ENCODE measurements around the gene SLC38A6.

Gene SLC38A6

GRCh38 chr14:60980811-60981632 lies at the start of gene SLC38A6, which contains the start of gene TRMT5:
TSS of gene SLC38A6 (plus strand) at chr14:60981245. CDS start at chr14:60981278, 33 bp downstream.
TSS of gene TRMT5 (minus strand) at chr14:60981079. CDS start at chr14:60980973, 106 bp downstream.
- peak; percentile 93 for DNase-seq (ENCODE audit: low spot score)

- DNase-seq (ENCODE audit: low spot score), result no peak
Observed at GRCh38 chr14:60933920-60934655, 47.0 kb upstream of the SLC38A6 start.

- DNase-seq (ENCODE audit: low spot score), result no peak
Observed at GRCh38 chr14:60935319-60935718, 45.7 kb upstream of the SLC38A6 start.

- DNase-seq (ENCODE audit: low spot score), result no peak
Observed at GRCh38 chr14:60943637-60944032, 37.4 kb upstream of the SLC38A6 start.

- DNase-seq (ENCODE audit: low spot score), result no peak
Observed at GRCh38 chr14:60944204-60944603, 36.8 kb upstream of the SLC38A6 start.

- DNase-seq (ENCODE audit: low spot score), result no peak
Observed at GRCh38 chr14:60945984-60946383, 35.1 kb upstream of the SLC38A6 start.

- no peak for DNase-seq (ENCODE audit: low spot score)
Observed at GRCh38 chr14:60946773-60947172, 34.3 kb upstream of the SLC38A6 start.

GRCh38 chr14:60951776-60952435 lies 29.1 kb upstream of the SLC38A6 start:
- no peak for DNase-seq (ENCODE audit: low spot score)

GRCh38 chr14:60956202-60956601 lies 24.8 kb upstream of the SLC38A6 start:
- no peak for DNase-seq (ENCODE audit: low spot score)

- DNase-seq (ENCODE audit: low spot score), result no peak
Observed at GRCh38 chr14:60956632-60957031, 24.4 kb upstream of the SLC38A6 start.

- no peak for DNase-seq (ENCODE audit: low spot score)
Observed at GRCh38 chr14:60958146-60958545, 22.9 kb upstream of the SLC38A6 start.

- no peak for DNase-seq (ENCODE audit: low spot score)
Observed at GRCh38 chr14:60963761-60964160, 17.3 kb upstream of the SLC38A6 start.

GRCh38 chr14:60964904-60965303 lies 16.1 kb upstream of the SLC38A6 start:
- DNase-seq (ENCODE audit: low spot score), result no peak

GRCh38 chr14:60965402-60965801 lies 15.6 kb upstream of the SLC38A6 start:
- no peak for DNase-seq (ENCODE audit: low spot score)

- DNase-seq (ENCODE audit: low spot score), result no peak
Observed at GRCh38 chr14:60968099-60968498, 12.9 kb upstream of the SLC38A6 start.

GRCh38 chr14:60968671-60969070 lies 12.4 kb upstream of the SLC38A6 start:
- no peak for DNase-seq (ENCODE audit: low spot score)

- DNase-seq (ENCODE audit: low spot score), result no peak
Observed at GRCh38 chr14:60970146-60970545, 10.9 kb upstream of the SLC38A6 start.

GRCh38 chr14:60971271-60971670 lies 9.8 kb upstream of the SLC38A6 start:
- no peak for DNase-seq (ENCODE audit: low spot score)

GRCh38 chr14:60972295-60972694 lies 8.8 kb upstream of the SLC38A6 start:
- no peak for DNase-seq (ENCODE audit: low spot score)

- DNase-seq (ENCODE audit: low spot score), result no peak
Observed at GRCh38 chr14:60973070-60973469, 8.0 kb upstream of the SLC38A6 start.

GRCh38 chr14:60974090-60974651 lies 6.9 kb upstream of the SLC38A6 start:
- no peak for DNase-seq (ENCODE audit: low spot score)

- DNase-seq (ENCODE audit: low spot score), result no peak
Observed at GRCh38 chr14:60975551-60975950, 5.5 kb upstream of the SLC38A6 start.
